ENCODE data around the gene ACOT4.

DNA sequence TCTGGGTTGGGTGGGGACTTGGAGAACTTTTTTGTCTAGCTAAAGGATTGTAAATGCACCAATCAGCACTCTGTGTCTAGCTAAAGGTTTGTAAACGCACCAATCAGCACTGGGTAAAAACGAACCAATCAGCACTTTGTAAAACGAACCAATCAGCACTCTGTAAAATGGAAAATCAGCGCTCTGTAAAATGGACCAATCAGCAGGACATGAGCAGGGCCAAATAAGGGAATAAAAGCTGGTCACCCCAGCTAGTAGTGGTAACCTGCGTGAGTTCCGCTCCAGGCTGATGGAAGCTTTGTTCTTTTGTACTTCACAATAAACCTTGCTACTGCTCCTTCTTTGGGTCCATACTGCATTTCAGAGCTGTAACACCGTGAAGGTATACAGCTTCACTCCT, 24.3 kb upstream of the ACOT4 start:
- no peak for TF ChIP-seq HDGF (IDR thresholded peaks at IDR 0.05; ENCODE audit: borderline replicate concordance)
- no peak for TF ChIP-seq ZNF384 (IDR thresholded peaks at IDR 0.05)

All from HEK293T (cell line).